ENCODE results near the gene CD1B.
"Not testable (repeated sequence)": the region's sequence is repeated elsewhere in the genome, so short reads cannot be mapped to it uniquely, and the experiment has no call there.

Gene CD1B

DNA sequence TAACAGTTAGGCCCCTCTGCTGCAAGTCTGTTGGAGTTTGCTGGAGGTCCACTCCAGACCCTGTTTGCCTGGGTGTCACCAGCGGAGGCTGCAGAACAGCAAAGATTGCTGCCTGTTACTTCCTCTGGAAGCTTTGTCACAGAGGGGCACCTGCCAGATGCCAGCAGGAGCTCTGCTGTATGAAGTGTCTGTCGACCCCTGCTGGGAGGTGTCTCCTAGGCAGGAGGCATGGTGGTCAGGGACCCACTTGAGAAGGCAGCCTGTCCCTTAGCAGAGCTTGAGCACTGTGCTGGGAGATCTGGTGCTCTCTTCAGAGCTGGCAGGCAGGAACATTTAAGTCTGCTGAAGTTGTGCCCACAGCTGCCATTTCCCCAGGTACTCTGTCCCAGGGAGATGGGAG is 48.9 kb downstream of the CD1B start:
- H3K4me1 ChIP-seq (ENCODE audit: insufficient read depth, low read length); H3K27me3 ChIP-seq (ENCODE audit: control insufficient read depth in 1 of 2, insufficient read depth in 2 of 2, low read length in 2 of 2); H3K27ac ChIP-seq (ENCODE audit: low read depth, low read length); H3K9me3 ChIP-seq (ENCODE audit: low read length); H3K36me3 ChIP-seq (ENCODE audit: insufficient read depth, low read length); H3K4me3 ChIP-seq (ENCODE audit: low read depth in 1 of 2, low read length in 2 of 2); H3K9ac ChIP-seq (ENCODE audit: low read length): not testable (repeated sequence)

Data from muscle layer of colon (tissue), 2 donors.